HG02798 (cell line): ENCODE results near the gene TARBP2.
A peak's percentile ranks its signal among the peaks of the same experiment; 100 is the strongest.

Experiments
- ATAC-seq: cut with Tn5 transposase; IDR thresholded peaks from one replicate; pipeline ENCODE4 v1.9.1; 2021; ENCODE audit warnings: mild to moderate bottlenecking; ENCODE audit not compliant: unreplicated experiment, poor library complexity

Gene TARBP2, protein sequence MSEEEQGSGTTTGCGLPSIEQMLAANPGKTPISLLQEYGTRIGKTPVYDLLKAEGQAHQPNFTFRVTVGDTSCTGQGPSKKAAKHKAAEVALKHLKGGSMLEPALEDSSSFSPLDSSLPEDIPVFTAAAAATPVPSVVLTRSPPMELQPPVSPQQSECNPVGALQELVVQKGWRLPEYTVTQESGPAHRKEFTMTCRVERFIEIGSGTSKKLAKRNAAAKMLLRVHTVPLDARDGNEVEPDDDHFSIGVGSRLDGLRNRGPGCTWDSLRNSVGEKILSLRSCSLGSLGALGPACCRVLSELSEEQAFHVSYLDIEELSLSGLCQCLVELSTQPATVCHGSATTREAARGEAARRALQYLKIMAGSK

DNA sequence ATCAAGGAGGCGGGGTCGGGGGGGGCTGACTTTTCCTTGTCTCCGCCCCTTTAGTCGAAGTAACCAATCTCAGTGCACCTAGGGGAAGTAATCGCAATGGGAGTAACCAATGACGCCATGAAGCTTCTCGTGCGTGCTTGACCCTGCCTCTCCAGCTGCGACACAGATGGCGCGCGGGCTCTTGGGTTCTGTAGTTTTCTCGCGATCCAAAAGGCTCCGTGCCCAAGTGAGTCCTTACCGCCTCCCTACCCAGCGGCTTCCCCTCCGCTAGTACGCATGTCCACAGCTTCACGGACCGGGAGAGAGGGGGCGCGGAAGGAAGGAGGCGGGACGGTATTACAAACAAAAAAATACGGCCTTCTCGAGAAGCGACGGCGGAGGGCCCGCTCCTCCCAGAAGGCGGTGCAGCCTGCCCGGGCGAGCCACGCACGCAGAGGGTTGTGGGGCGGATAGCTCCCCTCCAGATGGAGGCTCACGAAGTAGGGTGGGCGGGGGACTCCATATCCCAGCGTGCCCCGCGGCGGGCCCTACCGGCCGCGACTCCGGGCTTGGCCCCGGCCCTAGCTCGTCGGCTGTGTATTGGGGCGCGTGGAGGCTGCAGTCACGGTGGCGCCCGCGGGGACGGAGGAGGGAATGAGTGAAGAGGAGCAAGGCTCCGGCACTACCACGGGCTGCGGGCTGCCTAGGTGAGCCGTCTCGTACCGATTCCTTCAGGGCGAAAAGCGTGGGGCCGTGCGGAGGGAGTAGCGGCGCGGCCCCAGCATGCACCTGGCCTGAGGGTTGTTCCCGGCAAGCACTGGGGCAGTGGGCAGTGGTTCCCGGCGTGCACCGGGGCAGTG is at the start of gene TARBP2:
TARBP2 (plus strand) TSS at position 508 of the 839 bp plus-strand sequence; CDS start at position 634, 126 bp downstream.
- ATAC-seq: peak; percentile 81

DNA sequence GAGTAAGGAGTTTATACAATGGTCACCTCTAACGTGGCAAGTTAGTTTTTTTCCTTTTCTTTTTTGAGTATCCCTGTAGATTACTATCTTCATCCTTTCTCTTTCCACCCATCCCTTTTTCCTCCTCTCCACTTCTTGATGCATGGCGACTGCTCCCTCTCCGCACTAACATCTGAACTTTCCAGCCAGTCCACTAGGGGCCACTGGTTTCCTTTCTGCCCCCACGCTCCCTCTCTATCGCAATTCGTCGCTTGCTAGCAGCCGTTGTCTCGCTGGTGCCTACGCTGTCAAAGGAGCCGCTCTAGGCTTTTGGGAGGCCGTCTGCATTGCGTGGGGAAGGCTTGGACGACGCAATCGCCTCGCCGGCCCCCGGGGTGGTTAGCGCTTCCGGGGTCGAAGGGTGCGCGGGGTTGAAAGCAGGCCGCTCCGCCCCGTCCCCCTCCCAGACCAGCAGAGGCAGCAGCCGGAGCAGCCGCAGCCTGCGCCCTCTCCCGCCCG is 49.4 kb upstream of the TARBP2 start, which contains the start of gene PCBP2:
PCBP2 (plus strand) TSS at position 442 of the 498 bp plus-strand sequence. CDS start 2,699 bp downstream, outside the sequence.
- peak; percentile 97 for ATAC-seq

DNA sequence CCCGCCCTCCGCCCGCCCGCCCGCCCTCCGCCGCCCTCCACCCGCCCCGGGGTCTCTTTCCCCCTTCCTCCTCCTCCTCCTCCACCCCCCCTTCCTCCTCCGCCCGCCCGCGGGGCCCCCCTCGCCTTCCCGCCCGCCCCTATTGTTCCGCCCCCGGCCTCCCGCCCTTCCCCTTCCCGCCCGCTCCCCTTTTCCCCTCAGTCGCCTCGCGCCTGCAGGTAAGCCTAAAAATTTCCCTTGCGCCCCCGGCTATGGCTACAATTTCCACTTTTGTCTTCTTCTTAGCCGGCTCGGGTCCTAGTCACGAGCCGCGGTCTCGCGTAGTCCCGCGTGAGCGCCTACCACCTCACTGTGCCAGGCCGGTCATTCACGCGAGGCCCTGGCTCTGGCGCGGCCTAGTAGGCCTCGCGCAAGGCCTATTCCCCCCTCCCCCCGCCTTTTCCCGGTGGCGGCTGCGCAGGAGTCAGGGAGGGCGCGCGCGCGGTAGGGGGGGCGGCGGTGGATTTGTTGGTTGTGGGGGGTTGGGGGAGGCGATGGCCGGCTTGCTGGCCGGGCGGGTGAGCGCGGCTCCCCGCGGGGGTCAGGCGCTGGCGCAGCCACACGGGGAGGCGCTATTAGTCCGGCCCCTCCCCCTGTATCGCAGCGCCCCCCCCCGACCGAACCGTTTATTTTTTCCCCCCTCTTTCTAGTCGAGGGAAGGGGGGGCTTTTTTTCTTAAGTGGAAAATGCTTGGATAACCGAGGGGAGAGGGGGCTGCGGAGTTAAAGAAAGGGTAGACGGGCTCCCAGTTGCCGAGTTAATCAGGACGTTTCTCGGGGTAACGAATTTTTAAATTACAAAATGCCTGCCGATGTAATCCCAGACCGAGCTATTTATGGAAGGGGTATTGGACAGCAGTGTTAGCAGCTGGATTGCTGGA is 48.7 kb upstream of the TARBP2 start:
- peak; percentile 36 for ATAC-seq

DNA sequence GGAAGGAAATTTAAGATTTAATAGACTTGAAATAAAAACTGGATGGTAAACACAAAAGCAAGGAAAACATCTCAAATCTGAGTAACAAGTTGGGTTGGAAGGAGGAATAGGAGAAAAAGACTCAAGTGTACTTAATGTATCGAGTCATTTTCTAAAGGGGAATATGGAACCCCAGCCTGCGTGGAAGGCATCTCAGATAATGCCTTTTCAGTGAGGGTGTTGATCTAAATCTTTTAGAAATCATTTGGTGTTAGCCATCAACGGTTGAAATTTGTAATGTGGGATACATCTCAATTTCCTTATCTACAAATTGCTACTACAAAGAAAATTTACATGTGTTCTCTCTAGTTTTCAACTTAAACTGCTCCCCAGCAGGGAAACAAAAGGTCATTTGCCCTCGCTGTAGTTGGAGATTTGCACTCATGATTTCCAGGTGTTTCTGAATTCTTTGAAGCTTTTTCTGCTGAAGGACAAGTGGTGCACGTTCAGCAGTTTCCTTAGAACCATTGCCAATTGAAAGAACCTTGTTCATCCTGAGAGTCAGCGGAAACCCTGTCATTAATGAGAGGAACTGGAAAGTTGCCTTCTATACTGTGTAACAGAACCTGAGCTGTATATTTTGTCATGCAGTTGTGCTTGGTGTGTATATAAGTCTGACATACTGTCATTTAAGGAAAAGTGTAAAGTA is 47.0 kb upstream of the TARBP2 start:
- ATAC-seq: no peak

DNA sequence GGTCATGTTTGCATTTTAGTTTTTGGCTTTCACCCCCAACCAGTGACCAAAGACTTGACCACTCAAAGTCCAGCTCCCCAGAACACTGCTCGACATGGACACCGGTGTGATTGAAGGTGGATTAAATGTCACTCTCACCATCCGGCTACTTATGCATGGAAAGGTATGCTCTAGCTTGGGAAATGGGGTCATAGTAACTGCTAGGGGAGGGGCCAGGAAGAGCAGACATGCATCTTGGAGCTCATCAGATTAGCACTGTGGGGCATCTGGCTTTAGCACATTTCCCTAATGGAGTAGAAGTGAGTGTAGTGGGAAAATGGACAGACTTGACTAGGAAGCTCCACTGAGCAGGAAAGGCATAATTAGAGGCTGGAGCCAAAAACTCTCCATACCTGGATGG is 46.4 kb upstream of the TARBP2 start:
- ATAC-seq: no peak

DNA sequence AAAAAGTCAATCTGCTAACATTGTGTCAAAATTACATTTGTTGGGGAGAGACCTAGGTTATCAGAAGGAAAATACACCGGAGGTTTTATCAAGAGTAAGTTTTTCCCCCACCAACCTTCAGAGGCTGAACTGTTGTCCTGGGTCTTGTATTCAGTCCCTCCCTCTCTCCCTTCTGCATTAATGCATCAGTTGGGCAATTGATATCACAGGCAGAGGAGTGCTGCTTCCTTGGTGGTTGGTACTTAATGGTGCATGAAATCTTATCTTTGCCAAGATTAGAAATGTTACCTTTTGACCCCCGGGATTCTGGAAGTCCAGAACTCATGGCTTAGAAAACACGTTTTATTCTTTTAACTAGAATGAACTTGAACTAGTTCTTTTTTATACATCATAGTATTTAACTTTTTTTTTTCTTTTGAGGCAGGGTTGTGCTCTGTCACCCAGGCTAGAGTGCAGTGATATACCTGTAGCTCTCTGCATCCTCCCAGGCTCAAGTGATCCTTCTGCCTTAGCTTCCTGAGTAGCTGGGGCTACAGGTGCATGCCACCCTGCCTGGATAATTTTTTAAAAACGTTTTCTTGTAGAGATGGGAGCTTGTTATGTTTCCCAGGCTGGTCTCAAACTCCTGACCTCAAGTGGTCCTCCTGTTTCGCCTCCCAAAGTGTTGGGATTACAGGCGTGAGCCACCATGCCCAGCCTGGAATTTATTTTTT is 44.3 kb upstream of the TARBP2 start:
- no peak for ATAC-seq

DNA sequence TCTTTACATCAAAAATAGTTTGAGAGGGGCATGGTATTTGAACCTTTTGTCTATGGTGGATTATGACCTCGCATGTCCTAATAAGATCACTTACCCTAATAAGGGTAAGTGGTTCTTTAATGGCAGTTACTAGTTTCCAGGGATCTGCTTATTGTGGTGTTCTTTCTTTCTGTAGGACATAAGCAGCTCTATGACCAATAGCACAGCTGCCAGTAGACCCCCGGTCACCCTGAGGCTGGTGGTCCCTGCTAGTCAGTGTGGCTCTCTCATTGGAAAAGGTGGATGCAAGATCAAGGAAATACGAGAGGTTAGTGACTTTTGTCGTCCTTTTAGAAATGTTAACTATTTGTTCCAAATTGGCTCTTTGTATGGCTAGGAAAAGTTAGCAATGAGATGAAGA is 42.0 kb upstream of the TARBP2 start:
- ATAC-seq: no peak

DNA sequence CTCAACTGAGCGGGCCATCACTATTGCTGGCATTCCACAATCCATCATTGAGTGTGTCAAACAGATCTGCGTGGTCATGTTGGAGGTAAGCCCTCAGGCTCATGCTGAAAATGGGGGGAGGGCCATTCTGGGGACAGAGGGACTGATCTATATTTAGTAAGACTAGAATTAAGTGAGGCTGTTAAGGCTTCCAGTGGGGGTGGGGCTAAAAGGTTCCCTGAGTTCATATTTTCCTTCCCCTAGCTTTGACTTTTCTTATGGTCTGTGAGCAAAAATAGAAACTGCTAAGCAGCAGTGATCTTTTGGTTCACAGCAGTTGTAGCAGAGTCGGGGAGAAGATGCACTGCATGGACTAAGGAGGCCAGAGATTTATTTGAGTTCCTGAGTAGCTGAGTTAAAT is 40.0 kb upstream of the TARBP2 start:
- ATAC-seq: no peak

DNA sequence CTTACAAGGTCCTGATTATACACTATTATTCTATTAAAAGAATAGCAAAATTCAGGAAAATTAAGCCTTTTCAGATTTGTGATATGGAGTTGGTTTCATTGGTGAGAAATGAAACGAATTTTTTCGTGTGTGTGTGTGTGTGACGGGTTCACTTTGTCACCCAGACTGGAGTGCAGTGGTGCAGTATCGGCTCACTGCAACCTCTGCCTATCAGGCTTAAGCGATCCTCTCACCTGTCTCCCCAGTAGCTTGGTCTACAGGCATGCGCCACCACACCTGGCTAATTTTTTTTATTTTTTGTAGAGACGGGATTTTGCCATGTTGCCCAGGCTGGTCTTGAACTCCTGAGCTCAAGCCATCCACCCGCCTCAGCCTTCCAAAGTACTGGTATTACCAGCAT is 39.5 kb upstream of the TARBP2 start:
- ATAC-seq: no peak

DNA sequence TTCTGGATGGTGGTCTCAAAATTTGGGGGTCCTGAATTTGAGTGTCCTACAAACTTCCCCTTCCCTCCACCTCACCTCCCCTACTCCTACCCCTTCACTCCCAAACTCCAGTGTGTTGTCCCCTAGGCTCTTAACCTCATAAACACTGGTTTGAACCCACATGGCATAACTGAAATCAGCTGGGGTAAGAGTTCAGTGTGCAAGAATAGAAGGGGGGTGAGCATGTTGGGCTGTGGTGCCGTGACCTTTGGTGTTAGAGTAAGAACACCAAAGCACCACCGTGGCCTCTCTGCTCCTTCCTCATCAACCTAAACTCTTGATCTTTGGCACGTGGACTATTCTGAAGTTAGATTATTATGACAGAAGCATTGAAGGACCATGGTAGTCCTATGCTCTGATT is 38.1 kb upstream of the TARBP2 start:
- ATAC-seq: no peak

DNA sequence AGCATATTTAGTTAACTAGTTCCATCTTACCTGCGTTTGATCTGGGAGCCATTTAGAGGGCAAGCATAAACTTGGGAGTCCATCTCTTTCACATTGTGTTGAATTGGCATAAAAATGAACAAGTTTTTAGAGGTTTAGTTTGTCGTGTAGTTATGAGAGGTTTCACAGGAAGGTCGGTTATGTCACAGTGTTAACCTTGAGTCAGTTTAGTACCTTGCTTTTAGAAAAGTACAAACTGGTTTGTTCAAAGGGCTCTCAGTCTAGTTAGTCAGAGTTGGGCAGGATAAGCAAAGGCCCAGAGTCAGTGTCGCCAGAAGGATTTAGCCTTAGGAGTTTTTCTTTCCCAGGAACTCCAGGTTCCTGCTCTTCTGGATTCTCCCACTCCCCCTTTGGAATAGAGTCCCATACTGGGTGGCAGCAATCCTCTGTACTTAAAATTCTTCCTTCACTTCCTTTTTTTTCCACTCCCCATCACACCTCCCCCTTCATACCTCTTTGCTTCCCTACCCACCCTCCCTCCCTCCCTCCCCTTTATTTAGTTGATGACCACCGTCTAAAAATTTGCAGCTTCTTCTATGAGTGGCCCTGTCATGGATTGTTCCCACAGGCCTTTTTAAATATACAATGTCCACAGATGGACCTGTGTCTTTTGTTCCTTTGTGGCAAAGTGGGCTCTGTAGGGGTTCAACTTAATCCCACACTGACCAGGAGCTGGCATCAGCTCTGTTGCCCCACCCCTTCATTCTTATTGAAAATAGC is 37.1 kb upstream of the TARBP2 start:
- no peak for ATAC-seq

DNA sequence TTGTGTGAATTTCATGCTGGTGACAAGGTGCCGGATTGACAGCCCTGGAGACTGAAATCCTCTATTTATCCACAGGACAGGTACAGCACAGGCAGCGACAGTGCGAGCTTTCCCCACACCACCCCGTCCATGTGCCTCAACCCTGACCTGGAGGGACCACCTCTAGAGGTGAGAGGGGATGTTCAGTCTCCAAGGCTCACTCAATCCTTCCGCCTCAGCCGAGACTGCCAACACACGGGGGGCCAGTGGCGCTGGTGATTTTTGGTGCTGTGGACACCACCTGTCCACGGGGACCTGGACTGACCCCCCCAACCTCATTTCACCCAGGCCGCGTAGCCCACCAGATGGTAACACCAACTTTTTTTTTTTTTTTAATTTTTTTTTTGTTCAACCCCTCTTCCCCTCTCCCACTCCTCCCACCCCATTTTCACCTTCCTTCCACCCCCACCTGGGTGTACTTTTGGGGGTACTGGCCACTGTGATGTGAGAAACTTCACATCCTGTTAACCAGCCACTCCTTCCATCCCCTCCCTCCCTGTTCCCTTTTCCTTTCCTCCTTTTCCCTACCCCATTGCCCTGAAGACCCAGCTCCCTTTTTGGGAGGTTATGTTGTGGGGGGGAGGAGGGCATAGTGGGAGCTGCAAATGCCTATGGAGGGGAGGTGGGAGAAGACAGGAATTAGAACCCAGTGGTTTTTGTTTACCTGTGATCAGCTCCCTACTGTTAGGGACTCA is 36.2 kb upstream of the TARBP2 start:
- no peak for ATAC-seq

DNA sequence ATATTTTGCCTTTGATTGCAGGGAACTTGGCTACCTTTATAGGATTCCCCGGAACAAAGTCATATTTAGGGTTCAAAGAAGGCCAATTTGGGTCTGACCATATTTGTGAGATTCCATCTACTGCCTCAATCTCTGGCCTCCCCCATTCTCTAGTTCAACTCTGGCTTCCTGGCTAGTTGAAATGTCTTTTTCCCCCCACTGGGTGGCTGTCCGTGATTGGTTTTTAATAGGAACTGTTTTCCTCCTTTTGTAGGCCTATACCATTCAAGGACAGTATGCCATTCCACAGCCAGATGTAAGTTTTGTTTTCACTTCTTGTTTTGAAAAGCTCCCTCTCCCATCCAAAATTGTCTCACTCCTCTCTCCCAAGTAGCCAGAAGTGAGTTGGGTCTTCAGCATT is 35.4 kb upstream of the TARBP2 start:
- ATAC-seq: no peak

DNA sequence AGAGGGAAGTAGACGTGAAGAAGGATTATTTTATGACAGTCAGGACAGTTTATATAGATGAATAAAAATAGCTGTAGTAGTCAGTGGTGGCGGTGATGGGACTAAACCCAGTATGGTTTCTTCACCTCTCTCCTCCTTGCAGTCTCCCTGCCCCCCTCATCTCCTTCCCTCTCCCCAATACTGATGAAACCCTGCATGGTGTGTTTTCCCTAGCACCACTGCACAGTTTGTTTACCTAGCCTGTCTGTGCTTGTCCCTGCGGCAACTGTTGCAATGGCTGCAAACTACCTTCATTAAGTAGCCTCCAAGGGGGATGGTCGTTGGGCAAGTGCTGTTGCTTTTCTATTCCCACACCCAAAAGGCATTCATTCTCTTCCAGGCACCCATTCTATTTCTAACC is 34.4 kb upstream of the TARBP2 start:
- ATAC-seq: no peak

DNA sequence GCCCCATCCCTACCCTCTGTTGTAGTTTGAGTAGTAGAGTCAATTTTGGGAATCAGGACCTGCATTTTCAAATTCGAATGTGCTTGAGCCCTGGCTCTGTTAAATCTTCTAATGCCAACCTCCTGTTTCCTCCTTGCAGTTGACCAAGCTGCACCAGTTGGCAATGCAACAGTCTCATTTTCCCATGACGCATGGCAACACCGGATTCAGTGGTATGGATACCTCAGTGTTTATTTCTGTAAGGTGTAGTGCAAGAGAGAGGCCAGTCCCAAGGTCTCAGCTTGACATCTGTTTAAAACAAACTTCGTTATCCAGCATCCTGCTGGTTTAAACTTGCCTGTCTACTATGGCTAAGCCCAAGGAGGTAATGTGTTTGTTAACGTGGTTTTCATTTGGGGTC is 34.0 kb upstream of the TARBP2 start:
- ATAC-seq: no peak

DNA sequence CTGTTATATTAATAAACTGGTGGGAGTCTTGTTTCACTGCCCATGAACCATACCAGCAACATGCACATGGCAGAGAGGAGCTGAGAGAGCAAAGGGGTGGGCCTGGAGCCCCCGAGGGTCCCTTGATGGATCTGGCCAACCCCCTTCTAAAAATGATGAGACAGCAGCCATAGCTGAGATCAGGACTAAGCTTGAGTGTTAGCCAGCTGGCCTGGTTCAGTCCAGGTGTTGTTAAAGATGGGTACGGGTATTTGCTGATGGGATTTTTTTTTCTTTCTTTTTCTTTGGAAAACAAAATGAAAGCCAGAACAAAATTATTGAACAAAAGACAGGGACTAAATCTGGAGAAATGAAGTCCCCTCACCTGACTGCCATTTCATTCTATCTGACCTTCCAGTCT is 33.2 kb upstream of the TARBP2 start:
- ATAC-seq: no peak

DNA sequence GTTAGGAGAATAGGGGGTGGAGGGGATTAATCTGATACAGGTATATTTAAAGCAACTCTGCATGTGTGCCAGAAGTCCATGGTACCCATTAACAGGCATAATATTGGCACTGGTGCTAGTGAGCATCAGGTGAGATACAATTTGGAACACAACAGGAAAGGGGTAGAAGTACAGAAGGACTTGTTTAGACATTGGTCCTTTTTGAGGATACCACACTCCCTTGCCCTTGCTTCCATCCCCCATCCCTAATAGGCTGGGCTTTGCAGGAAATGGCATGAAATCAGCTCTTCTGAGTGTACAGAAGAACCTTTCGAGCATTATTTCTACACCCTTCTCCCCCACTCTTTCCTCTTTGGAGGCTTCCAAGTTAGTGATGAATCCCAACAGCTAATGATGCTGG is 32.8 kb upstream of the TARBP2 start:
- ATAC-seq: no peak
